Islet of Langerhans (tissue), 1 donor: Measurements from ENCODE around the gene BCAT1.
"Not testable (repeated sequence)": the region's sequence is repeated elsewhere in the genome, so short reads cannot be mapped to it uniquely, and the experiment has no call there.

Experiments used
- FAIRE-seq: peaks from one replicate; lab custom pipeline; 2011; peaks lifted over from hg19 to GRCh38; lab: Jason Lieb, UNC

Gene BCAT1

DNA sequence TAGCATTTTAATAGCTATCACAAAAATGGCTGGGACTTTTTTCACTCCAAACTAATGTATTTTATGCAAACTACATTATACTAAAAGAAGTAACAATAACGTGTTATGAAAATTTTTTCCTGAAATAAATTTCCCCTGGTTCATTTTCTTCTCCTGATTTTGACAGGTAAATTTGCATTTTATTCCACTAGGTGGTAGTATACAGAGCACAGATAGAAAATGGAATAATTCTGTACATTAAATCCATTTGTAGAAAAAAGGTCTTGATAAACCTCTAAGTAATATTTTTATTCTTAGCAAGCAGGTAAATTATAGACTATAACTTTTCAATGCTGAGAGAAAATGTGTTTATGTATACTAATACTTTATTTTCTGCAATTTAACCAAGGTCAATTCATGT lies 96.5 kb downstream of the BCAT1 start:
- peak; percentile 30 for FAIRE-seq

DNA sequence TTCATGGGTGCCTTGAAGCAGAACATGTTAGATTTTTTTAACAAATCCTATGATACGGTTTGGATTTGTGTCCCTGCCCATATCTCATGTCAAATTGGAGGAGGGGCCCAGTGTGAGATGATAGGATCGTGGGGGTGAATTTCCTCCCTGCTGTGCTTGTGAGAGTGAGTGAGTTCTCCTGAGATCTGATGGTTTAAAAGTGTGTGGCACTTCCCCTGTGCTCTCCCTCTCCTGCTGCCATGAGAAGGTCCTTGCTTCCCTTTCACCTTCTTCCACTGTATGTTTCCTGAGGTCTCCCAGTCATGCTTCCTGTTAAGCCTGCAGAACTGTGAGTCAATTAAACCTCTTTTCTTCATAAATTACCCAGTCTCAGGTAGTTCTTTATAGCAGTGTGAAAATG lies 97.0 kb downstream of the BCAT1 start:
- not testable (repeated sequence) for FAIRE-seq

DNA sequence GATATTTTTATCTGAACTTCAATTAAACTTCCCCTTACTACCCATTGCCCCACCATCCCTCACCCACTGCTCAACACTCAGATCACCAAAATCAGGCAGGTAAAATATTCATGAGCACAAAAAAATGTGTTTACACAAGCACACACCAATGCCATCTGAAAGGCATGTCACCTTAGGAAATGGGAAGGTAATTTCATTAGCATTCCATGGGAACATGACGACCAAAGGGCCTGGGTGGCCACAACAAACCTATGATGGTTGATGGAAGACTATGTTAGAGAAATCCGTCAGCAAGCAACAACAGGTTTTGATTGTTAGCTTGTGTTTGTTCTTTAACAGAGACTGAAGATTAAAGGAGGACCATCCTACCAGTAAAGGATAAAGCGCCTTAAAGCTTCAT lies 97.6 kb downstream of the BCAT1 start:
- no peak for FAIRE-seq

DNA sequence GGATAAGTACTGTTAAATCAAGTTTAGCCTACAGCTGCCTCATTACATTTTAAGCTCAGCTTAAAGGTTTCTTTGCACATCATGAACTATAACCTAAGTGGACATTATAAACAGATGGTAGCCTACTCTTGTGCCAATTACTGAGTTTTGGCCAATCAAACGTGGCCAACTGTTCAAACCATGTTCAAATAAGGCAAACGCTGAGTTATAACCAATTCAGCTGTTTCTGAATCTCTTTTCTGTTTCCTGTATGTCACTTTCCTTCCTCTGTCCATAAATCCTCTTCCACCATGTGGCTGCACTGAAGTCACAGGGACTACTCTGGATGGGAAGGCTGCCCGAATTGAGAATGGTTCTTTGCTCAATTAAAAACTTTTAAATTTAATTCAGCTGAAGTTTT lies 98.4 kb downstream of the BCAT1 start:
- no peak for FAIRE-seq

DNA sequence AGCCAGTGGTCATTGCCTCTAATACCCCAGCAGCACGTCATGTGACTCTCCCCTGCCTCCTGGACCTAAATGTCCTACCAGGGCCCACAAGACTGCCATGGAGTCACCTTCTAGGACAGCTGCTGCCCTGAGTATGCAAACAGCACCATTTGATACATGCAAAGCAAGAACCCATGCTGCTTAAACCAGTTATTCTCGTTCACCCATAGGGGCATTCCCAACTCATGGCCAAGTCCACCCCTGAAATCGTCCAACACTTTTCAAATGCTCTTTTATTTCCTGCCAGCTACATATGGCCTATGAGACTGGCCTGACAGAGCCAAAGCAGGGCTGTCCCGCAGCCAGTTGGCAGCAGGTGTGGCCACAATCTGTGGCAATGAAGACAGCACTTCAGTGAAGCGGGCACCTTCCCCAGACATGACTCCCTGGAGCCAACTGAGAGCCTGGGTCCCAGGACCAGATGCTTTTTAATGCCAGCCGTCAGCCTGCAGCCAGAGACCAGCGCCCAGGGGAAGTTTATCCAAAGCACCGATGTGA lies 99.9 kb downstream of the BCAT1 start:
- no peak for FAIRE-seq

DNA sequence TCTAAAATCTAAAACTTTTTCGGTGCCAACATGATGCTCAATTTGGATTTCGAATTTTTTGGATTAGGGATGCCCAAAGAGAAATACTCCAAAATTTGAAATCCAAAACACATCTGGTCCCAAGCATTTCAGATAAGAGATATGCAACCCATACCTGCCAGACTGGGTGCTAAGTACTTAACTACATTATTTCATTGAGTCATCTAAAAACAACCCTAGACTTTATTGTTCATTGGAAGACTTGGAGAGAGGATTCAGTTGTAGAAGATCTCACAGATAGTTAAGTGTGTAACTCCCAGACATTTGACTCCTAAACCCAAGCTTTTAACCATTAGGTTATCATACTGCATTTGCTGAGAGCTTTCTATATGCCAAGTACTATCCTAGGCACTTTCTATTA lies 102.2 kb downstream of the BCAT1 start:
- no peak for FAIRE-seq

DNA sequence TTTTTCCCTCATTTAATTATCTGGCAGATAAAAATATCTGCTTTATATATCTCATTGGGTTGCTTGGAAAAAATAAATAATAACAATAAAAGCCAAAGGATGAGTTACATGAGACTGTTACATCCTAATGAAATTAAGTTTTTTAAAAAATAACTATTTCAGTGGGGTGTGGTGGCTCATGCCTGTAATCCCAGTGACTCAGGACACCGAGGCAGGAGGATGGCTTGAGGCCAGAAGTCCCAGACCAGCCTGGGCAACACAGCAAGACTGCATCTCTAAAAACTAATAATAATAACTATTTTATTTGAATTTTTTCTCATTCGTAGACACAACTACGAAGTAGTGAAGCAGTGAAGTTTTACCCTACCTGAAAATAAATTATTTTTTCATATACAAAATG lies 103.3 kb downstream of the BCAT1 start:
- FAIRE-seq: no peak

DNA sequence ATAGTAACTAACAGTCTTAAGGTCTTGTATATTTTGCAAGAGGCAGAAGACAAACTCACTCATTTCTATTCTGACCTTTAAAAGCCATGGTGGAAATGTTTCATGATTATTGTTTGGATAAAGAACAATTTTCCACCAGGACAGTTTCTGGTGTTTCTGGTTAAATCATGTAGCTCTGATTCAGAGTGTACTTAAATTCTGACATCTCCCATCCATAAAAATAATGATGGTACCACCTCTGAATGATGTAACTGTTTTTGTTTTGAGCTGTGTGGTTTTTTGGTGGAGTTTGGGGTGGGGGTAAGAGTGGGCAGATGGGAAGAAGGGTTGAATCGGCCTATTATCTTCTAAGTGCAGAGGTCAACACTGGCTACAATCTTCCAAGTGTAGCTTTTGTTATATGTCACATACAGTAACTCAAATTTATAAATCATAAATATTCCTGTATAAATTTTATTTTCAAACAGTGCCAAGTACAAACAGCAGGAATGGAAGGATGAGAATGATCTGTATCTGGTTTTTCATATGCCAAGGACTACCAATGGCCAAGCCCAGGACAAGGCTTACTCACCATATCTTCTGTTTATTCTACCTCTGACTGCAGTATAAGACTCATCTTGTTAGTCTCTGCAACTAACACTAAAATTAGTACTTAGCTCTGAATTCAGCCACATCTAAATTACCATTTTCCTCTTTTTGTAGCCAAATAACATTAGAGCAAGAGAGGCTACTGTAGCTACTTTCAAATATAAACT lies 108.7 kb downstream of the BCAT1 start:
- no peak for FAIRE-seq

DNA sequence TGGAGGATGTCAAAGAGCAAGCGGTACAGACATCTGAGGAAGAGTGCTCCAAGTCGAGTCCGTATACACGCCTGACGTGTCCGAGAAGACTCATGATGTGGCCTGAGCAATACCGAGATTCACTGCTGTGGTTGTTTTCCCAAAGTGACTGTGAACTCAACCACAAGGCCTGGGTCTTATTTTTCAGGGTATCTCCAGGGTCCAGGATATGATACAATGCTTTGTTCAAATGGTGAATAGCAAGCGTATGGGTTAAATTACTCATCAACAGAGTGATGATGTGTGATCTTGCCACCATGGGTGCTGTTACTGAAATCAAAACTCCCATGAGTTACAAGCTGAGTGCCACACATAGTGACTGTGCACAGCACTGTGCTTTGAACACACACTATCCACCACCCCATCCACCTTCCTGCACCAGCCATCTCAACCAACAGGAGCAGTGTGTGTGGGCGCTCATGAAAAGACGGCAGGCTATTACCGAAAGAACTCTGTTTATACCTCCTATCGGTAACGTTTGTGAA lies 109.6 kb downstream of the BCAT1 start:
- no peak for FAIRE-seq

DNA sequence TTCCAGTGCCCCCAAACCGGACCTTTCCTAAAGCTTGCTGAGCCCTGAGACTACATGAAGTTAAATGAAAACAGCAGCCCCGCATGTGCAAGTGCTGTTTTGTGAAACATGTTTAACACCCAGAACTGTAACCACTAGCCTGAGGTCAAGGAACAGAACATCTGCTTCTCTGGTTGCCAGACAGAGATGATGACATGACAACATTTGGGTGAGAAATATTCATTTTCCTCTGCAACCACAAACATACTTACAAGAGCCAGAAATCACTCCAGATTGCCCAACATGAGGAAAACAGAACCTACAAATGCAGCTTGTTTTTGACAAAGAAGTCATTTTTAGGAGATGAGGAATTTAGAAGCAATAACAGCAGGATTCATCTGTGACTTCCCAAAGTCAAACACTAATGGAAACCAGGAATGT lies 110.4 kb downstream of the BCAT1 start:
- no peak for FAIRE-seq

DNA sequence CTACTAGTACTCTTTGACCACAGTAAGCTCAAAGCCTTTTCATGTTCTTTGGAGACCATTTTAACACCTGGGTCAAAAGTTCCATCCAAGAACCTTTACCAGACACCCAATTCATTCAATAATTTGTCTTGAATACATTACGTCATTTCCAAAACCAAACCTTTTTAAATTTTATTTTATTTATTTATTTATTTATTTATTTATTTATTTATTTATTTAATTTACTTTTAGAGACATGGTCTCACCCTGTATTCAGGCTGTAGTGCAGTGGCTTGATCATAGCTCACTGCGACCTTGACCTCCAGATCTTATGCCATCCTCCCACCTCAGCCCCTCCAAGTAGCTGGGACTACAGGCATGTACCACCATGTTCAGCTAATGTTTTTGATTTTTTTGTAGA lies 113.5 kb downstream of the BCAT1 start:
- no peak for FAIRE-seq

DNA sequence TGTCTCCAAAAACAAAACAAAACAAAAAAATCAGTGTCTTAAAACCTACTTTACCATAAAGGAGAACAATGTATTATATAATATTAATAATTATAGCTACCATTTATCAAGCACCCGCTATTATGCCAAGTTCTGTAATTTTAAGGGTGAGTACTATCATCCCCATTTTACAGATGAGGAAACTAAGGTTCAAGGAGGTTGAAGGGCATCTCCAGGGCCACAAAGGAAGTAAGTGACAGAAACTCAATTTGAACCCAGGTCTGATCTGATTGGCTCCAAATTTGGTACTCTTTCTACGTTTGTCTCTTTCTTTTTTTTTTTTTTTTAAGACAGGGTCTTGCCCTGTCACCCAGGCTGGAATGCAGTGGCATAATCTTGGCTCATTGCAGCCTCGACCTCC lies 115.4 kb downstream of the BCAT1 start:
- no peak for FAIRE-seq

DNA sequence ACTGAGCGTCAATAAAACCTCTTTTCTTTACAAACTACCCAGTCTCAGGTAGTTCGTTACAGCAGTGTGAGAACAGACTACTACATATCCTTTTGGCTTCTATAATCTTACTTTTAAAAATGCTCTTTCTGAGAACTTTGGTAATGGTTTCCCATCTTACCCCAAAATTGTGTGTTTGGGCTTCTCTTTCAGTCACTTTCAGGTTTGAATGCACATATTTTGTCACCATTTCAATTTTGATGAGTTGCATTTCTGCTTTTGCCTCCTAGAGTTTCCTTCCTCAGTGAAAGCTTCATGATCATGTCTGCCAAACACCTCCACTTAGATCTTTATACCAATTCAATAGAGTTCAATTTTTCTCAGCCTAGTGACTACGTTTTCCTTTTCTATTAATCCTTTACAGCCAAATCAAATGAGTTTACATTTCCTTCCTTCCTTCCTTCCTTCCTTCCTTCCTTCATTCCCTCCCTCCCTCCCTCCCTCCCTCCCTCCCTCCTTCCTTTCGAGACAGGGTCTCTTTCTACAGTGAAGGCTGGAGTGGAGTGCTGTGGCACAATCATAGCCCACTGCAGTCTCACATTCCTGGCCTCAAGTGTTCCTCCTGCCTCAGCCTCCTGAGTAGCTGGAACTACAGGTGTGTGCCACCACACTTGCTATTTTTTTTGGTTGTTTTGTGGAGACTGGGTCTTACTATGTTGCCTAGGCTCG lies 124.9 kb downstream of the BCAT1 start:
- no peak for FAIRE-seq

DNA sequence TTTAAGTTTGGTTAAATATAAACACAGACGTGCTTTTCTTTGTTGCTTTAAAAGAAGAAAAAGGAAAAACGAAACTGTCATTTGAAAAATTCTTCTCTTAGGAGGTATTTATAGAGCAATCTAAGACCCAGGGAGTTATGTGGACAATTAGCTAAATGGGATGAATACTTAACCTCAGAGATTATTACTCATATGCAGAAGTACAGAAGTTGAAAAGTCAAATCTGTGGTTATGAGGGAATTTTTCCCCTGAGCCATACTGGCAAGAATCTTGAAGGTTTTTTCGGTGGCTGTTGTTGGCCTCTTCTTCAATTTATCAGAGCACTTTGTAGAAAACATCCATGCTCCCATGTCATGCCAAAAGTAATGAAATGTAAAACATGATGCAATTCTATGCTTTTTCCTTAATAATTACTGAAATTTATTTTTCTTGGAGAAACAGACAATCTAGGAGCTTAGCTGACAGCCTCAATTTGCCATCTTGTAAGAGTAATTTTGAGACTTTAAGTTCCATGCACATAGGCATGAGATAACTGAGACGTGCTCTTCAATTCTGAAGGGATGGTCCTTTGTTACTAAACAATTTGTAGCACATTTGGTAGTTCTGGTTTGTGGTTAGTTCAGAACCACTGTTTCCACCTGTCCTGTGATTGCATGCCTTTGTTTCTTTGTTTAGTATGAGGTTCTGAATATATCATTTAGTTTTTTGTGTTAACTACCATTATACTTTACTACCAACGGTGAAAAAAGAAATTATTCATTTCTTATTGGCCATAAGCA lies 126.6 kb downstream of the BCAT1 start:
- FAIRE-seq: no peak

DNA sequence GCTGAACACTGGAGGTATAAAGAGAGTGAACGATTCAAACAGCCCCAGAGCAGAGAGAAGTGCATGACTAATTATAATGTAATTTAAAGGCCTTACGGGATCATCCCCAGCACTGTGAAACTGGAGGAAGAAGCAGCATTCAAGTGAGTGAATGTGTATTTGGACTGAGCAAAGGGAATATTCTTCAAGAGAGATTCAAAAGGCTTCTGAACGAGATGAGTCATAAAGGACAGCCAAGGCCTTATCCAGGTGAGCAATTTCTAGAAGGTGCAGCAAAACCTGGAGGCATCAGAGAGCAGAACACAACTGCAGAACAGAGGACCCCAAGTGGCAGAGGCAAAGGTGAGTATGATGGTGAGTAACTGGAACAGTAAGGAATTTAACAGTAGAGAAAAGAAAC lies 127.2 kb downstream of the BCAT1 start:
- no peak for FAIRE-seq

DNA sequence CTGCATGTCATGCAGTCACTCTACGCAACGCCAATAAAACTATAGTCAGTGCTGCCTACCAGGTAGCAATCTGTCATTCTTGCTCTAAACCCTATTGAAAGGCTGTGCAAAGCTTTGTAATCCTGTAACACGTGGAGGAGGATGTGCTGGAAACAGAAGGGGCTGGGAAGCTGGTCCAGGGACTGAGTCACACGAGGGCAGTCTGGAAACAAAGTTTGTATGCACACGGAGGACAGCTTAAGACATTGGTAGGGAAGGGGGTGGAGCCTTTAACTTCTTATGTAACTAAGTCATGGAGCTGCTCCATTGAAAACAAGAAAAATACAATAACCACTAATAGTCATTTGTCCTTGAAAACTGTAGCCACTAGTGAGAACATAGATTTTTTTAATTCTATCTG lies 128.0 kb downstream of the BCAT1 start:
- FAIRE-seq: no peak

DNA sequence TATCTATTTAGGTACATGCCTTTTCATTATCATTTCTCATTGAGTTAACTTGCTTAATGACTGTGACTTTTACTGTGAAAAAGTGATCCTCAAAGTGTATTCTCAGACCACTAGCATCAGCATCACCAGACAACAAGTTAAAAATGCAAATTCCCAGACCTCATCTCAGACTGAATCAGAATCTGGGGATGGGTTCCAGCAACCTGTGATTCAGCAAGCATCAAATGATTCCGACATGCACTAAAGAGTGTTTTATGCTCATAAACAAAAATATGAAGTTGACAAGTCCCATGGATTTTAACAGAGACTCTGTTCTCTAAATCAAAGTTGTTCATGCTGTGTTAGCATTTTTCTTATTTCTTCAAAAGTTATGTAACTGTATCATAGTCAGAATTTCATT lies 130.6 kb downstream of the BCAT1 start:
- no peak for FAIRE-seq

DNA sequence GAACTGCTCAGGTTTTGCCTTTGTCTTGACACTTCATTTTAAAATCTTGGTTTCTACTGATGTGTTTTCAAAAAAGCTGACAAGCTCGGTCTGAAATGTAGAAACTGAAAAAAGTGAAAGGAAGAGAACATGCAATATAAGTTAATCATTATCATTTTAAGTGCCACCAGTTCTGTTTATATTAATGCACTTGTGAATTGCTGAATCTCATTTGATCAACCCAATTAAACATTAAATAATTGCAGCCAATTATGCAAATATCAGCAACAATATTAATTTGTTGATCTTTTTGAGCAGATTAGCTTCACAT lies 133.8 kb downstream of the BCAT1 start:
- FAIRE-seq: peak; percentile 94

DNA sequence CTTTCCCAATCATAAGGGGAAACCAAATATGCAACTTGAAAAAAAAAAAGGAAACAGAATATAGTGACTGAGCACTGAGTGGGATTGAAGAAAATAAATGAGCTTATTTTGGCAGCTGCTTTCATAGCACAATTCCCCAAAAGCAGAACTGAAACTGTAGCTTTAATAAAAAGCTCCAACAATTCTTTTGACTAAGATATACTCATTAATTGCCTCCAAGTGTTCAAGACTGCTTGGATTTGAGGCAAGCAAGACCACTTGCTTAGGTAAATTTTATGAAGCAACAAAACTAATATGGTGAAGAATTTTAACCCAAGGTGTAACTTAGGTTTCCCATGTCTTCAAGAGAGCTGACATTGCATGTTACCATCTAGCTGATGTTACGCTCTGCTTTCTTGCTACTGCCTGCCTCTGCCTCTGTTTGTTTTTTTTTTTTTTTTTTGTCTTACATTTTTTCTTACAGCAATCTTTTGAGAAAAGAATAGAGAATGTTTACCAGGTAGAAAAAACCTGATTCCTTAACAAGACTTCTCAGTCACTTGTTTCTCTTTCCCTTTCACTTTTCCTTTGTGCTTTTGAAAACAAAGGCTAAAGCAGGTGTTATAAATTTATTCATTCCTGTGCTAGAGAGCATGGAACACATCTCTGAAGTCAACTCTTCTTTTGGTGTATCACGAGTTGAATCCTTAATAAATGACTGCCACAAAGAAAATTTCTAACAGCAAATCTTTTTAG lies 134.4 kb downstream of the BCAT1 start:
- no peak for FAIRE-seq

DNA sequence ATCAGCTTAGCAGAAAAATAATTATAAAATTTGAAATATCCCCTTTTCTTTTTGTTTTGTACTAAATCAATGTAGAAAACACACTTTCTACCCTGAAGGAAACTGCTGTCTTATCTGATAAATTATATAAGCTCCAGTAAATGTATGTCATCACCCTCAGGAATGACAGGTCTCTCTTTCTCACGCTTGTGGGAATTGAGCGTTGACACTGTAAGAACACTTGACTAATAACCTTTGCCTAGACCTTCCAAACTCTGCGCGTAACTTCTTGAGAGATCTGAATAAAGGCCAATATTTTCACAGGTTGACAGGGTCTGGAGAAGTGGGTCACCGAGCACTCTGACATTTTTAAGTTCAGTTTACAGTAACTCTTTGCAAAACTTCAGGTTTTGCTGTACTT lies 138.5 kb downstream of the BCAT1 start:
- no peak for FAIRE-seq

DNA sequence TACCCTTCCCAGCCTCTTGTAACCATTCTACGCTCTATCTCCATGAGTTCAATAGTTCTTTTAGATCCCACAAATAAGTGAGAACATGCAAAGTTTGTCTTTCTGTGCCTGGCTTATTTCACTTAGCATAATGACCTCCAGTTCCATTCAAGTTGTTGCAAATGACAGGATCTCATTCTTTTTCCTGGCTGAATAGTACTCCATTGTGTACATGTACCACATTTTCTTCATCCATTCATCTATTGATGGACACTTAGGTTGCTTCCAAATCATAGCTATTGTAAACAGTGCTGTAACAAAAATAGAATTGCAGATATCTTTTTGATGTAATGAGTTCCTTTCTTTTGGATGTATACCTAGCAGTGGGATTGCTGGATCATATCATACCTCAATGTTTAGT lies 139.6 kb downstream of the BCAT1 start:
- FAIRE-seq: not testable (repeated sequence)

DNA sequence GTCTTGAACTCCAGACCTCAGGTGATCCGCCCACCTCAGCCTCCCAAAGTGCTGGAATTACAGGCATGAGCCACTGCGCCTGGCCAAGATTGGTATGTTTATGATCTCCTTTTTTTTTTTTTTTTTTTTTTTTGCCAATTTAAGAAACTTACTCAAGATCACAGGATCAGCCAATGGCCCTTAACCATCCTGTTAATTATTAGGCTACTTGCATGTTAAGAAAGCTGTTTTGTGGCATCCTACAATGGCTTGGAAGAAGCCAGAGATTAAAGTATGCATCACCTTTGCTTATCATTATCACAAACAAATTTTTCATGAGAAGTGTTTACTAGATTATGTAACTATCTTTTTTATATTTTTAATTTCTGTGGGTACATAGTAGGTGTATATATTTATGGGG lies 140.2 kb downstream of the BCAT1 start:
- FAIRE-seq: no peak
